Tibial nerve (tissue), 4 donors: Measurements from ENCODE around the gene IL17C. TPM values are rescaled to one million over a fixed set of nuclear protein-coding genes. Genes with fewer than 3 reads are reported as not detected.
A peak's percentile ranks its signal among the peaks of the same experiment; 100 is the strongest.

Experiments
- DNase-seq, 2 donors: peaks; one replicate each; pipeline ENCODE4 v3.0.0-alpha.2; 2019; ENCODE audit warnings: low spot score in 2 of 2
- H3K27ac ChIP-seq, 4 donors: fragments of 200-600 bp; sonication (generic) in 3 of 4; one replicate each; pipeline ENCODE4 v1.5.1; 2017 to 2019; ENCODE audit warnings: mild to moderate bottlenecking in 1 of 4
- H3K27me3 ChIP-seq, 2 donors: fragments of 200-600 bp; sonication (generic) in 1 of 2; one replicate each; pipeline versions ENCODE4 v1.5.1 to v1.6.0; 2017 to 2019
- H3K36me3 ChIP-seq, 3 donors: fragments of 200-600 bp; sonication (generic); one replicate each; pipeline ENCODE4 v1.5.1; 2018 to 2019
- H3K4me1 ChIP-seq, 4 donors: fragments of 200-600 bp; sonication (generic) in 3 of 4; one replicate each; pipeline ENCODE4 v1.5.1; 2017 to 2019
- H3K4me3 ChIP-seq, 4 donors: fragments of 200-600 bp; sonication (generic) in 3 of 4; one replicate each; pipeline ENCODE4 v1.5.1; 2017 to 2019; ENCODE audit warnings: mild to moderate bottlenecking in 1 of 4, moderate library complexity in 1 of 4
- H3K9me3 ChIP-seq, 4 donors: fragments of 200-600 bp; sonication (generic) in 3 of 4; one replicate each; pipeline ENCODE4 v1.5.1; 2017 to 2019
- EP300 ChIP-seq, 2 donors: sonication (generic); formaldehyde crosslinking; IDR thresholded peaks; one replicate each; pipeline ENCODE4 v1.6.1; 2017; ENCODE audit warnings: antibody characterized with exemption in 2 of 2, mild to moderate bottlenecking in 1 of 2
- POLR2A ChIP-seq, 2 donors: fragments of 450-650 bp; IDR thresholded peaks; one replicate each; pipeline ENCODE4 v1.6.1; 2017; ENCODE audit warnings: antibody characterized with exemption in 2 of 2, mild to moderate bottlenecking in 2 of 2, moderate library complexity in 2 of 2
- WGBS, 2 donors: methylation state at CpG; one replicate each; pipeline ENCODE4 v1.1.5; 2018; 5-methylcytosine and 5-hydroxymethylcytosine counted together
- total RNA-seq, 4 donors: library from RNA; depleted of rRNA; stranded (reverse); fragments of >200 nt; gene quantifications; one replicate each; pipeline ENCODE4 v1.1.0, GENCODE V29; 2016
- TF ChIP-seq, protein P1 (sequence below), 5 experiments: fragments of 200-600 bp in 3 of 5; fragments of 450-650 bp in 2 of 5; sonication (generic) in 3 of 5; IDR thresholded peaks; one replicate each; pipeline ENCODE4 v1.5.1; 2016 to 2019; ENCODE audit warnings: antibody characterized with exemption in 5 of 5, mild to moderate bottlenecking in 3 of 5, moderate library complexity in 2 of 5

Gene IL17C
- total RNA-seq, 4 donors from 2014 or later = not detected

DNA sequence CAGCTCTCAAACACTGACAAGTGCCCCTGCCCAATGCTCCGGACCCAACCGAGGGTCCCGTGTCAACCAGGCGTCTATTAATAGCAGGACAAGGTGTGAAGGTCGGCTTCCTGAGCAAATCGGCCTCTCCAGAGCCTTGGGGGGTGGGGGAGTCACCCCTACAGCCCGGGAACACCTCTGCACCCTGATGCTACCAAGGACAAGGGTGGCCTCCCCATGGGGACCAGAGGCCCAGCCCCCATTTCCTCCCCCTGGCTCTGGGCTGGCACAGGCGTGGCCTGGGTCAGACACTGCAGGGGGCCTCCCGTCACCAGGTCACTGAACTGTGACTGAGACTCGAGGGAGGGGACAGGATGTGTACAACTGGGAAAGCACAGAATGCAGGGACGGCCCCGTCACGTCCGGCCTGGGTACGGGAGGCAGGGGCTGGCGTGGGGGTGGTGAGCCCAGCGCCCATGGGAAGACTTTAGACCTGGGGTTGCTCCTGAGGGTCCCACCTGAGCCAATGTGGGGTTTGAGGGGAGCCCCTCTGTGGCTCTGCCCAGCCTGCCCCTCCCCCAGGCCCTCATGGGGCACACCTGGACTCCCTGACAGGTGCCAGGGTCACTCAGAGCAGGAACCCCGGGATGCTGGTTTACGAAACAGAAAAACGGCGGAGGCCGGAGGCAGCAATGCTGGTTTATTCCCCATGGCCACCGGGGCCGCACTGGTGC is 13.1 kb downstream of the IL17C start:
- no peaks in the 10 kb centered on the region for H3K9me3 ChIP-seq
- H3K4me3 ChIP-seq = peak overlapping the region; percentile 40 to 71 (median 67)
- no peak for TF ChIP-seq EP300 (IDR thresholded peaks at IDR 0.05)
- no peak for TF ChIP-seq POLR2A (IDR thresholded peaks at IDR 0.05)
- TF ChIP-seq, protein P1, sequence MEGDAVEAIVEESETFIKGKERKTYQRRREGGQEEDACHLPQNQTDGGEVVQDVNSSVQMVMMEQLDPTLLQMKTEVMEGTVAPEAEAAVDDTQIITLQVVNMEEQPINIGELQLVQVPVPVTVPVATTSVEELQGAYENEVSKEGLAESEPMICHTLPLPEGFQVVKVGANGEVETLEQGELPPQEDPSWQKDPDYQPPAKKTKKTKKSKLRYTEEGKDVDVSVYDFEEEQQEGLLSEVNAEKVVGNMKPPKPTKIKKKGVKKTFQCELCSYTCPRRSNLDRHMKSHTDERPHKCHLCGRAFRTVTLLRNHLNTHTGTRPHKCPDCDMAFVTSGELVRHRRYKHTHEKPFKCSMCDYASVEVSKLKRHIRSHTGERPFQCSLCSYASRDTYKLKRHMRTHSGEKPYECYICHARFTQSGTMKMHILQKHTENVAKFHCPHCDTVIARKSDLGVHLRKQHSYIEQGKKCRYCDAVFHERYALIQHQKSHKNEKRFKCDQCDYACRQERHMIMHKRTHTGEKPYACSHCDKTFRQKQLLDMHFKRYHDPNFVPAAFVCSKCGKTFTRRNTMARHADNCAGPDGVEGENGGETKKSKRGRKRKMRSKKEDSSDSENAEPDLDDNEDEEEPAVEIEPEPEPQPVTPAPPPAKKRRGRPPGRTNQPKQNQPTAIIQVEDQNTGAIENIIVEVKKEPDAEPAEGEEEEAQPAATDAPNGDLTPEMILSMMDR (IDR thresholded peaks at IDR 0.05) = no peak
- no peaks in the 10 kb centered on the region for H3K27me3 ChIP-seq
- WGBS, 2 donors = 36 to 70% methylated on average over 16 to 24 of the region's 24 CpGs
- H3K36me3 ChIP-seq = peaks cover 0 to 62% (median 6%) of the 10 kb centered on the region in 3 donors
- DNase-seq = no peak
- peaks cover 0 to 27% (median 17%) of the 10 kb centered on the region in 4 donors for H3K4me1 ChIP-seq
- peak overlapping the region in 3 of 4 donors; percentile 44 to 87 (median 78) for H3K27ac ChIP-seq

DNA sequence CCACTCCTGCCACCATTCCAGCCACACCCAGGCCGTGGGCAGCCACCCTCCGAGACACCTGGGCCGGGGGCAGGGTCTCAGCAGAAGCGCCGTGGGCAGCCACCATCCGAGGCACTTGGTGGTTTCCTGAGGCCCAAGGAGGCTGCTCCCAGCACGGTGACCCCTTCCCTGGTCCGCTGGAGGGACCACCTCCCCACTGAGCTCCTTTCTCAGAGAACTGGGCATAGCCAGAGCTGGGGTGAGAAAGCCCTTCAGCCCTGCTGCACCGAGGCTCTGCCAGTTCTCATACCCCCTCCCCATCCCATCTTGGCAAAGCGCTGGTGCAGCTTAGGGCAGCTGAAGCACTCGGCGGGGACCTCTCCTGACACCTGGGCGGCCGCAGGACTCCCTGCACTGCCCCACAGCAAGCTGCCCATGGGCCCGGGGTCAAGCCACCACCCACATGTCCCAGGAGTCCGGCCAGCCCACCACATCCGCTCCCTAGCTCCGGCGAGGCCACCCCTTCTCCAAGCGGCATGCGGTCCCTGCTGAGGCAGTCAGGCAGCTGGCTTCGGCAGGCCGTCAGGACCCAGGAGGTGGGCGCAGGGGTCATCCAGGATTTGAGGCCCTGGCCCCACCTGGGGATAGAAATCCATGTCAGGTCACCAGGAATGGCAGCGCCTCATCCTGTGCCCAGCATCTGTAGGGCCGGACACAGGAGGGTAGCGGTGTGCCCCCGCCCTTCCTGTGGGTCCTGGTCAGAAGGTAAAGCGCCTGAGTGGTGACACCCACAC is 13.8 kb downstream of the IL17C start:
- peak overlapping the region in 3 of 4 donors; percentile 21 to 87 (median 78) for H3K27ac ChIP-seq
- DNase-seq = no peak
- TF ChIP-seq EP300 (IDR thresholded peaks at IDR 0.05) (no peak), POLR2A (IDR thresholded peaks at IDR 0.05) (no peak)
- TF ChIP-seq, protein P1 (IDR thresholded peaks at IDR 0.05) = no peak
- peak overlapping the region in 1 of 4 donors; percentile 66 for H3K4me3 ChIP-seq
- H3K4me1 ChIP-seq = peaks cover 0 to 27% (median 17%) of the 10 kb centered on the region in 4 donors
- H3K9me3 ChIP-seq = no peaks in the 10 kb centered on the region
- peaks cover 0 to 62% (median 6%) of the 10 kb centered on the region in 3 donors for H3K36me3 ChIP-seq
- no peaks in the 10 kb centered on the region for H3K27me3 ChIP-seq
- WGBS, 2 donors = 78 to 87% methylated on average over 9 to 13 of the region's 29 CpGs

DNA sequence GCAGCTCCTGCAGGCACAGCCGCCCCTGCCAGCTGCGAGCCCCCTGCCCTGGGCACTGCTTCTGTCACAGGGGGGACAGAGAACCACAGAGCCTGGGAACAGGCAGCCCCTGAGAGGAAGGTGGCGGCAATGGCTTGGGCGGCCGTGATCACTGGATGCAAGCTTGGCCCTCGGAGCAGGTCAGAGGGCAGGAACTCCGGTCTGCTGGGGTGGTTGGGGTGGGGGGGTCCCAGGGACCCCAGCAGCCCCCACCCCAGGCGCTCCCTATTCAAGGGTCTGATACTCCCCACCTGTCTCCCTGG is 14.3 kb downstream of the IL17C start:
- no peaks in the 10 kb centered on the region for H3K9me3 ChIP-seq
- no peak overlapping the region for H3K27ac ChIP-seq
- peaks cover 0 to 62% (median 6%) of the 10 kb centered on the region in 3 donors for H3K36me3 ChIP-seq
- TF ChIP-seq, protein P1 (IDR thresholded peaks at IDR 0.05) = no peak
- TF ChIP-seq POLR2A (IDR thresholded peaks at IDR 0.05) (no peak), EP300 (IDR thresholded peaks at IDR 0.05) (no peak)
- DNase-seq = no peak
- H3K4me1 ChIP-seq = peaks cover 0 to 27% (median 16%) of the 10 kb centered on the region in 4 donors
- 86 to 100% methylated on average over 7 to 8 of the region's 8 CpGs for WGBS, 2 donors
- no peak overlapping the region for H3K4me3 ChIP-seq
- no peaks in the 10 kb centered on the region for H3K27me3 ChIP-seq

DNA sequence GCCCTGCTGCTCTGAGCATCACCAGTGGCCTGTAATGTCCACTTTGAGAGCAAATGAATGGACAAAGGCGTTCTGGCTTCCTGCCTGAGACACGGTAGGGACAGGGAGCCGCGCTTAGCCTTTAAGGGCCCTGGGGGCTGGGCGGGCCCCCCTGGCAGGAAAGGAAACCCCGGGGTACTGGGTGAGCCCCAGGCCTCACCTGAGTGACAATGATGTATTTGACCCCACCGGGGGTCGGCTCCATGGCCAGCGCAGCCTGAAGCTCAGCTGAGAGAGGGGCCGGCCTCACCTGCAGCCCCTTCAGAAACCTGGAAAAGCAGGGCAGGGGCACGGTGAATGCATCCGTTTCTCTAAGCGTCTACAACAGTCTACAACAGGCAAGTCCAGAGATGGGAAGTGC is 14.7 kb downstream of the IL17C start:
- H3K4me1 ChIP-seq = peaks cover 0 to 27% (median 14%) of the 10 kb centered on the region in 4 donors
- no peak for DNase-seq
- no peak overlapping the region for H3K4me3 ChIP-seq
- H3K27ac ChIP-seq = no peak overlapping the region
- H3K9me3 ChIP-seq = no peaks in the 10 kb centered on the region
- H3K27me3 ChIP-seq = no peaks in the 10 kb centered on the region
- TF ChIP-seq POLR2A (IDR thresholded peaks at IDR 0.05) (no peak), EP300 (IDR thresholded peaks at IDR 0.05) (no peak)
- TF ChIP-seq, protein P1 (IDR thresholded peaks at IDR 0.05) = no peak
- WGBS, 2 donors = 82% methylated on average over 12 to 13 of the region's 13 CpGs
- peaks cover 0 to 63% (median 6%) of the 10 kb centered on the region in 3 donors for H3K36me3 ChIP-seq
